ACHN (cell line): ENCODE results near the gene ZFP36L2.

Experiments
- DNase-seq: peaks from one replicate; pipeline ENCODE4 v3.0.0-alpha.2; 2015
- in situ Hi-C: cut with HindIII; loops from 2 replicates; pipeline ENCODE4 v1.10.0; 2017; ENCODE audit warnings: low sequenced_read_pairs, low pct_ligation_motif_present, low pct_unique_long_range_greater_than_20kb

Gene ZFP36L2

GRCh38 chr2:43226558-43226954 lies at the start of gene ZFP36L2:
Gene ZFP36L2, minus strand, starts transcription at chr2:43226606. Its CDS starts 291 bp downstream, at chr2:43226315.
- in situ Hi-C loops = no loop called here

GRCh38 chr2:43274721-43275120 lies 48.3 kb upstream of the ZFP36L2 start:
- in situ Hi-C loops = loop anchor here (25.0 kb wide), 1 partner anchor 188 kb away; no protein-coding TSS in a partner anchor
- no peak for DNase-seq

More at GRCh38 chr2:43226558-43226954, at the start of gene ZFP36L2:
- DNase-seq = peak; percentile 95

- in situ Hi-C loops = loop anchor here (25.0 kb wide), 1 partner anchor 188 kb away; no protein-coding TSS in a partner anchor
- DNase-seq = no peak
Measured at GRCh38 chr2:43274055-43274454, 47.6 kb upstream of the ZFP36L2 start.

GRCh38 chr2:43273529-43273928 lies 47.1 kb upstream of the ZFP36L2 start:
- in situ Hi-C loops = loop anchor here (25.0 kb wide), 1 partner anchor 189 kb away; no protein-coding TSS in a partner anchor

GRCh38 chr2:43270930-43271615 lies 44.7 kb upstream of the ZFP36L2 start:
- no peak for DNase-seq
- in situ Hi-C loops = loop anchor here (25.0 kb wide), 1 partner anchor 191 kb away; no protein-coding TSS in a partner anchor

More at GRCh38 chr2:43273529-43273928, 47.1 kb upstream of the ZFP36L2 start:
- no peak for DNase-seq

GRCh38 chr2:43270461-43270860 lies 44.1 kb upstream of the ZFP36L2 start:
- in situ Hi-C loops = loop anchor here (25.0 kb wide), 1 partner anchor 192 kb away; no protein-coding TSS in a partner anchor
- no peak for DNase-seq

GRCh38 chr2:43269706-43270105 lies 43.3 kb upstream of the ZFP36L2 start:
- DNase-seq = peak; percentile 49

GRCh38 chr2:43269074-43269572 lies 42.7 kb upstream of the ZFP36L2 start:
- peak; percentile 74 for DNase-seq
- in situ Hi-C loops = loop anchor here (25.0 kb wide), 1 partner anchor 193 kb away; no protein-coding TSS in a partner anchor

More at GRCh38 chr2:43269706-43270105, 43.3 kb upstream of the ZFP36L2 start:
- in situ Hi-C loops = loop anchor here (25.0 kb wide), 1 partner anchor 193 kb away; no protein-coding TSS in a partner anchor

GRCh38 chr2:43268066-43268953 lies 41.9 kb upstream of the ZFP36L2 start:
- in situ Hi-C loops = loop anchor here (25.0 kb wide), 1 partner anchor 194 kb away; no protein-coding TSS in a partner anchor
- DNase-seq = no peak

GRCh38 chr2:43267381-43267780 lies 41.0 kb upstream of the ZFP36L2 start:
- no peak for DNase-seq

GRCh38 chr2:43266711-43267111 lies 40.3 kb upstream of the ZFP36L2 start:
- DNase-seq = no peak
- in situ Hi-C loops = loop anchor here (25.0 kb wide), 1 partner anchor 196 kb away; no protein-coding TSS in a partner anchor

More at GRCh38 chr2:43267381-43267780, 41.0 kb upstream of the ZFP36L2 start:
- in situ Hi-C loops = loop anchor here (25.0 kb wide), 1 partner anchor 195 kb away; no protein-coding TSS in a partner anchor

- in situ Hi-C loops = loop anchor here (25.0 kb wide), 1 partner anchor 197 kb away; no protein-coding TSS in a partner anchor
- no peak for DNase-seq
Measured at GRCh38 chr2:43265421-43265820, 39.0 kb upstream of the ZFP36L2 start.

- in situ Hi-C loops = loop anchor here (25.0 kb wide), 1 partner anchor 197 kb away; no protein-coding TSS in a partner anchor
Measured at GRCh38 chr2:43265001-43265400, 38.6 kb upstream of the ZFP36L2 start.

GRCh38 chr2:43262951-43263350 lies 36.5 kb upstream of the ZFP36L2 start:
- in situ Hi-C loops = loop anchor here (25.0 kb wide), 1 partner anchor 199 kb away; no protein-coding TSS in a partner anchor
- DNase-seq = no peak

More at GRCh38 chr2:43265001-43265400, 38.6 kb upstream of the ZFP36L2 start:
- no peak for DNase-seq

- in situ Hi-C loops = loop anchor here (25.0 kb wide), 1 partner anchor 200 kb away; no protein-coding TSS in a partner anchor
Measured at GRCh38 chr2:43262239-43262638, 35.8 kb upstream of the ZFP36L2 start.

GRCh38 chr2:43259512-43259911 lies 33.1 kb upstream of the ZFP36L2 start:
- in situ Hi-C loops = loop anchor here (25.0 kb wide), 1 partner anchor 203 kb away; no protein-coding TSS in a partner anchor
- no peak for DNase-seq

More at GRCh38 chr2:43262239-43262638, 35.8 kb upstream of the ZFP36L2 start:
- no peak for DNase-seq

GRCh38 chr2:43258547-43259156 lies 32.2 kb upstream of the ZFP36L2 start:
- in situ Hi-C loops = loop anchor here (25.0 kb wide), 1 partner anchor 204 kb away; no protein-coding TSS in a partner anchor
- DNase-seq = no peak
